Endodermal cell (in vitro differentiated cells): ENCODE measurements around the gene CLDND2. TPM values are rescaled to one million over a fixed set of nuclear protein-coding genes. Genes with fewer than 3 reads are reported as not detected.

Experiments used
- DNase-seq: peaks from one replicate; pipeline ENCODE4 v3.0.0-alpha.2; 2017
- H3K27ac ChIP-seq: 2 replicates; pipeline ENCODE4 v1.5.1; 2013; ENCODE audit warnings: mild to moderate bottlenecking, low read depth, low read length, moderate library complexity
- H3K27me3 ChIP-seq: 2 replicates; pipeline ENCODE4 v1.6.1; 2013; ENCODE audit warnings: mild to moderate bottlenecking, low read length, moderate library complexity; ENCODE audit not compliant: insufficient read depth, control insufficient read depth, poor library complexity, severe bottlenecking
- H3K36me3 ChIP-seq: 2 replicates; pipeline ENCODE4 v1.7.0; 2013; ENCODE audit warnings: mild to moderate bottlenecking, low read length, moderate library complexity; ENCODE audit not compliant: control insufficient read depth, insufficient read depth
- H3K4me1 ChIP-seq: one replicate; pipeline ENCODE4 v1.7.0; 2013; ENCODE audit warnings: low read length; ENCODE audit not compliant: control insufficient read depth, insufficient read depth
- H3K4me3 ChIP-seq: 2 replicates; pipeline ENCODE4 v1.5.1; 2013; ENCODE audit warnings: mild to moderate bottlenecking, low read length, moderate library complexity
- H3K9ac ChIP-seq: 2 replicates; pipeline ENCODE4 v1.6.1; 2013; ENCODE audit warnings: mild to moderate bottlenecking, low read length, moderate library complexity; ENCODE audit not compliant: poor library complexity, severe bottlenecking; ENCODE audit errors: extremely low read depth
- H3K9me3 ChIP-seq: 2 replicates; pipeline ENCODE4 v1.6.1; 2013; ENCODE audit warnings: mild to moderate bottlenecking, low read length, moderate library complexity; ENCODE audit not compliant: control insufficient read depth
- H3K27ac Mint-ChIP-seq: 2 replicates; pipeline ENCODE4 v1.8.0; 2020; ENCODE audit warnings: mixed read lengths
- H3K27me3 Mint-ChIP-seq: 2 replicates; pipeline ENCODE4 v1.8.0; 2021; ENCODE audit warnings: mild to moderate bottlenecking, mixed read lengths; ENCODE audit not compliant: insufficient read depth
- H3K36me3 Mint-ChIP-seq: 2 replicates; pipeline ENCODE4 v1.8.0; 2020; ENCODE audit warnings: low read depth, mixed read lengths
- H3K4me1 Mint-ChIP-seq: 2 replicates; pipeline ENCODE4 v1.8.0; 2020; ENCODE audit warnings: mixed read lengths
- H3K4me3 Mint-ChIP-seq: 2 replicates; pipeline ENCODE4 v1.8.0; 2020; ENCODE audit warnings: mild to moderate bottlenecking, moderate library complexity, mixed read lengths
- H3K9me3 Mint-ChIP-seq: 2 replicates; pipeline ENCODE4 v1.8.0; 2020; ENCODE audit warnings: mild to moderate bottlenecking, mixed read lengths
- WGBS, 2 experiments: methylation state at CpG; one replicate each; pipeline versions ENCODE4 v1.1.5 to v1.1.7; 2013; ENCODE audit warnings: missing lambda C conversion rate in 2 of 2, mixed read lengths in 1 of 2; ENCODE audit not compliant: insufficient coverage in 1 of 2, insufficient read length in 1 of 2; 5-methylcytosine and 5-hydroxymethylcytosine counted together
- total RNA-seq, 2 donors: library from RNA; stranded (reverse); fragmentation: NEBNext Ultra II Directional in 1 of 2; extraction: Animal tissue kit (Norgen Biotek cat#: 25700) in 1 of 2; gene quantifications; 2 replicates in 1 of 2; 3 replicates in 1 of 2; pipeline ENCODE4 v1.2.1, GENCODE V29; 2021
- TF ChIP-seq, protein P1 (sequence below): fragments of 200-600 bp; sonication (generic); conservative IDR thresholded peaks from 2 replicates; pipeline ENCODE4 v1.5.0; 2021; ENCODE audit warnings: antibody characterized with exemption, mild to moderate bottlenecking

Gene CLDND2
- total RNA-seq, 2 donors from 2014 or later, result 1.3 to 2.5 TPM

DNA sequence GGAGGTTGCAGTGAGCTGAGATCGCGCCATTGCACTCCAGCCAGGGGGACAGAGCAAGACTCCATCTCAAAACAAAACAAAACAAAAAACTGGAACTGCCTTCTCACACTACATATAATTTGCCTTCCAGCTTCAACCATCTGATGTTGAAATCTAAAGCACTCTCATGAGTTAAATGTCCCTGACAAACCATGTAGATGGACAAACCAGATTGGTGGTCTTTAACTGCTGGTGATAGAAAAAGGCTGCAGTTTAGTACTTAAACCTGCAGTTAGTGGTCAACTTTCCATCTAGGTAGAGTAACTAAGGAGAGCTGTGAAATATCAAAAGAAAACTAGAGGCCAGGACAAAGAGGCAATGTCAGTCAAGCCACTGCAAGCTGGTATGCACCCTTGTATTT is 27.4 kb upstream of the CLDND2 start:
- 92% methylated on average over 2 of the region's 2 CpGs; no CpG with 5 or more reads in 1 of the 2 experiments for WGBS, 2 experiments
- Histone ChIP-seq H3K36me3 (no peaks in the 10 kb centered on the region), H3K27me3 (no peaks in the 10 kb centered on the region), H3K9me3 (peaks cover 3% of the 10 kb centered on the region), H3K4me3 (no peak overlapping the region), H3K9ac (no peak overlapping the region), H3K4me1 (peaks cover 2% of the 10 kb centered on the region), H3K27ac (no peak overlapping the region)
- Mint-ChIP-seq H3K4me1 (peaks cover 5% of the 10 kb centered on the region), H3K4me3 (no peak overlapping the region), H3K36me3 (peaks cover 3% of the 10 kb centered on the region), H3K27me3 (no peaks in the 10 kb centered on the region), H3K27ac (no peak overlapping the region), H3K9me3 (peaks cover 15% of the 10 kb centered on the region)
- TF ChIP-seq, protein P1, sequence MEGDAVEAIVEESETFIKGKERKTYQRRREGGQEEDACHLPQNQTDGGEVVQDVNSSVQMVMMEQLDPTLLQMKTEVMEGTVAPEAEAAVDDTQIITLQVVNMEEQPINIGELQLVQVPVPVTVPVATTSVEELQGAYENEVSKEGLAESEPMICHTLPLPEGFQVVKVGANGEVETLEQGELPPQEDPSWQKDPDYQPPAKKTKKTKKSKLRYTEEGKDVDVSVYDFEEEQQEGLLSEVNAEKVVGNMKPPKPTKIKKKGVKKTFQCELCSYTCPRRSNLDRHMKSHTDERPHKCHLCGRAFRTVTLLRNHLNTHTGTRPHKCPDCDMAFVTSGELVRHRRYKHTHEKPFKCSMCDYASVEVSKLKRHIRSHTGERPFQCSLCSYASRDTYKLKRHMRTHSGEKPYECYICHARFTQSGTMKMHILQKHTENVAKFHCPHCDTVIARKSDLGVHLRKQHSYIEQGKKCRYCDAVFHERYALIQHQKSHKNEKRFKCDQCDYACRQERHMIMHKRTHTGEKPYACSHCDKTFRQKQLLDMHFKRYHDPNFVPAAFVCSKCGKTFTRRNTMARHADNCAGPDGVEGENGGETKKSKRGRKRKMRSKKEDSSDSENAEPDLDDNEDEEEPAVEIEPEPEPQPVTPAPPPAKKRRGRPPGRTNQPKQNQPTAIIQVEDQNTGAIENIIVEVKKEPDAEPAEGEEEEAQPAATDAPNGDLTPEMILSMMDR, result no peak
- DNase-seq, result no peak

DNA sequence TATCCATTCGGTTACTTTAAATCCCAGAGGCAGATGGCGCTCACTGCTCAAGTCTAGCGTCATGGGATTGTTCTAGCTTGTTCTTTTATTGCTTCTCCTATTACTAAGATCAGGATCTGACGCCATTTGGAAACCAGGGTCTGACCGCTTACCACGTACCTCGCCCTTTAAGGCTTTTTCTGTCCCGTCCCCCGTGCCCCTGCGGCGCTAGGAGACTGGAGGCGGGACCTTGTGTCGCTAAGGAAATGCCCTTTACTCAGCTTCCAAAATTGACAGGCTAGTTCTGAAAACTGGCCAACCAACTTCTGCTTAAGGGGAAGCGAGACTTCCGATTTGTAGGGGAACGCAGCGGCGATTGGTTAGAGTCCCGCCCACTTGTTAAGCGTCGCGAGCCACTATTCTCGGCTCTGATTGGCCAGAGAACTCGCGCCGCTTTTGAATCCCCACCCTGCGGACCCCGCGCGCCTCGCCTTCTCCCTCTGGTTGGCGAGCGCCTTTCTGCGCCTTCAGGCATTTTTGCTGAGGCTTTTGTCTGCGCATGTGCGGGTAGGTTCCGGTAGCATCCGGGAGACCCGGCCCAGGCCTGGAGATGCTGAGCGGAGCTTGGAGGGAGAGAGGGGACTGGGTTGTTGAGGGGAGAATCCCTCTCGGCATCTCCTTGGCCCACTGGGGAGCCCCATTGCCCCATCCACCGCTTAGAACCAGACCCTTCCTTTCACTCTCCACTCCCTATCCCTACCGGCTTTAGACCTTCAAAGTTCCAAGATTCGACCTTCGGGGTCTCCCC is 25.4 kb upstream of the CLDND2 start:
- TF ChIP-seq, protein P1, result no peak
- Histone ChIP-seq H3K27me3 (no peaks in the 10 kb centered on the region), H3K9ac (peak overlapping the region; percentile 57), H3K9me3 (no peaks in the 10 kb centered on the region), H3K36me3 (no peaks in the 10 kb centered on the region), H3K4me1 (peaks cover 2% of the 10 kb centered on the region), H3K4me3 (peak overlapping the region; percentile 86), H3K27ac (peak overlapping the region; percentile 32)
- DNase-seq, result peak; percentile 99
- peaks cover 8% of the 10 kb centered on the region for H3K9me3 Mint-ChIP-seq
- WGBS, 2 experiments, result 1% methylated on average over 25 to 45 of the region's 45 CpGs
- no peaks in the 10 kb centered on the region for H3K27me3 Mint-ChIP-seq
- H3K4me1 Mint-ChIP-seq, result peaks cover 5% of the 10 kb centered on the region
- peak overlapping the region; percentile 95 for H3K27ac Mint-ChIP-seq
- peak overlapping the region; percentile 77 for H3K4me3 Mint-ChIP-seq
- H3K36me3 Mint-ChIP-seq, result peaks cover 3% of the 10 kb centered on the region

DNA sequence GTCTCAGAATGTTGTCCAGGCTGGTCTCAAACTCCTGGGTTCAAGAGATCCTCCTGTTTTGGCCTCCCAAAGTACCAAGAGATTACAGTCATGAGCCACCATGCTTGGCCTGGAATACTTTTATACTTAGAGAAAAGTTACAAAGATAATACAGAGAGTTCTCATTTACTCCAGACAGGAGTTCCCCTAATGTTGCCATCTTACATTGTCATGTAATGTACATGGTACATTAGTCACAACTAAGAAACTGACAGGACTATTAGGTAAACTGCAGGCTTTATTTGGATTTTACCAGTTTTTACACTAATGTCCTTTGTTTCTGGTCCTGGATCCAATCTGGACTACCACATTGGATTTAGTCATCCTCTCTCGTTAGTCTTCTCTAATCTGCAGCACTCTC is 23.9 kb upstream of the CLDND2 start:
- Histone ChIP-seq H3K27ac (no peak overlapping the region), H3K9me3 (no peaks in the 10 kb centered on the region), H3K36me3 (no peaks in the 10 kb centered on the region), H3K4me3 (no peak overlapping the region), H3K9ac (no peak overlapping the region), H3K4me1 (peaks cover 2% of the 10 kb centered on the region), H3K27me3 (no peaks in the 10 kb centered on the region)
- Mint-ChIP-seq H3K27ac (no peak overlapping the region), H3K4me1 (peaks cover 5% of the 10 kb centered on the region), H3K27me3 (no peaks in the 10 kb centered on the region), H3K9me3 (peaks cover 8% of the 10 kb centered on the region), H3K36me3 (peaks cover 3% of the 10 kb centered on the region), H3K4me3 (no peak overlapping the region)
- no peak for DNase-seq
- 80% methylated on average over 1 of the region's 1 CpG; no CpG with 5 or more reads in 1 of the 2 experiments for WGBS, 2 experiments
- TF ChIP-seq, protein P1, result no peak
